ENCODE measurements around the gene TRUB2.
"Not testable (repeated sequence)": the region's sequence is repeated elsewhere in the genome, so short reads cannot be mapped to it uniquely, and the experiment has no call there.

Gene TRUB2

DNA sequence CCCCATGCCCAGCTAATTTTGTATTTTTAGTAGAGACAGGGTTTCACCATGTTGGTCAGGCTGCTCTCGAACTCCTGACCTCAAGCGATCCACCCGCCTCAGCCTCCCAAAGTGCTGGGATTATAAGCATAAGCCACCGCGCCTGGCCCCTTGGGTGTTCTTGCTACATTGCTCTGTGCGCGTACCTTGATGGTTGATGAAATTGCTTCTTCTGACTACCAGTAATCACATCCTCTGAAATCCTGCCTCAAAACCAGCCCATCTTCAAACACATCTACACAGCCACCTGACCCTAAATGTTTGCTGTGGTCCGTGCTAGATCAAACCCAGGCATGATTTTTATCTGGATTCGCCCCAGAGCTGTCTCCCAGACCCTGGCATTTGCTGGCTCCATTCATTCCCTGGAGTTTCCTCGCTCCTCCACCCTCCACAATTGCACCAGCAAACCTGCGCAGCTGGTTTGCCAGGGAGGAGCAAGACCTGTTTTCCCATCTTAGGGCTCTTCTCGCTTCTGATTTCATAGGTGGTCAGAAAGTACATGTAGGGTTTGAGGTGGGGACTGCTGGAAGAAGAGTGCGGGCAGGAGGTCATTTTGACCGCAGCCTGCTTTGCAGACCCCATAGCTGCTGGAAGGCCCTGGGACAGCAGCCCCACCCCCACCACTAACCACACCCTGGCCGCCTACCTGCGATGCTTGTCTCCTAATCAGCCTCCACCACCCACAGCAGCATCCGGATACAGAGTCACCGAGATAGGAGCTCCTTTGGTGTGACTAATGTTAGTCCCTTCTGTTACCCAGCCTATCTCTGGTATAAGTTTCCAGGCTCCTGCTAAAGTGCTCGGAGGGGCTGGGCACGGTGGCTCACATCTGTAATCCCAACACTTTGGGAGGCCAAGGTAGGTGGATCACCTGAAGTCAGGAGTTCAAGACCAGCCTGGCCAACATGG lies 23.4 kb downstream of the TRUB2 start:
- no peak for DNase-seq (ENCODE audit: low spot score)

DNA sequence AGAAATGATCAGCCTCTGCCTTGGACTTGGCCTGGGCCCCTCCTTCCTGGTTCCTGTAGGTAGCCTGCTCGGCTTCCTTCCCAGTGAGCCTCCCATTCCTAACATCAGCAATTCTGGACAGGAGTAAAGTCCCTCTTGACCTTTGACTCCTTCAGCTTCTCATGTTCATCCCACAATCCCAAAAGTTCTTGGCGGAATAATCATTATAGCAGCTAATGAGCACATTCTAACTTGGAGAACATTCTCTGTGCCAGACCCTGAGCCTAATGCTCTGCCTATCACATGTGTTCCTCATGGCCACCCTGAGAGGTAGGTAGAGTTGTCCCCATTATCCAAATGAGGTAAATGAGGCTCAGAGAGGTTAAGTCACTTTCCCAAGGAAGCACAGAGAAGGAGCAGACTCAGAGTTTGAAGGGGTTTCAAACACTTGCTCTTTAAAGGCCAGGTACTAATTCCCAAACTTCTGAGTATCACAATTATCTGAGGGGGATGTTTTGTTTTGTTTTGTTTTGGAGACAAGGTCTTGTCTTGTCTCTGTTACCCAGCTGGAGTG lies 24.9 kb downstream of the TRUB2 start:
- DNase-seq (ENCODE audit: low spot score) = no peak

- DNase-seq (ENCODE audit: low spot score) = no peak
Measured at GRCh38 chr9:128296340-128297220, 25.7 kb downstream of the TRUB2 start.

GRCh38 chr9:128294142-128294541 lies 28.1 kb downstream of the TRUB2 start:
- no peak for DNase-seq (ENCODE audit: low spot score)

- DNase-seq (ENCODE audit: low spot score) = no peak
Measured at GRCh38 chr9:128293091-128293490, 29.2 kb downstream of the TRUB2 start.

DNA sequence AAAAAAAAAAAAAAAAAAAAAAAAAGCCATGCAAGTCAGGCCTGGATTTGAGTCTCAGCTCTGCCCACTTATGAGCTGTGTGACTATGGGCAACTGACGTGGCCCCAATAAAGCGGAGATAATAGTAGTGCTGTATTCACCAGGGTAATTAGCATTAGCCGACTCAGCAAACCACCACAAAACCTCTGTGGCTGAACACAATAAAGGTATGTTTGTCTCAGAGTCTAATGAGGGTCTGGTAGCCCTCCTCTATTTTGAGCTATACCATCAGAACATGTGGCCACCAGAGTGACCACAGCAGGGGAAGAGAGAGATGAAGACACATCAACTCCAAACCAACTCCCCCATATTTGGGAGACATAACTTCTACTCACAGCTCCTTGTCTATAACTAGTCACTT lies 30.2 kb downstream of the TRUB2 start:
- no peak for DNase-seq (ENCODE audit: low spot score)

GRCh38 chr9:128288273-128289004 lies 33.8 kb downstream of the TRUB2 start:
- no peak for DNase-seq (ENCODE audit: low spot score)

GRCh38 chr9:128286440-128286839 lies 35.8 kb downstream of the TRUB2 start:
- peak; percentile 54 for DNase-seq (ENCODE audit: low spot score)

DNA sequence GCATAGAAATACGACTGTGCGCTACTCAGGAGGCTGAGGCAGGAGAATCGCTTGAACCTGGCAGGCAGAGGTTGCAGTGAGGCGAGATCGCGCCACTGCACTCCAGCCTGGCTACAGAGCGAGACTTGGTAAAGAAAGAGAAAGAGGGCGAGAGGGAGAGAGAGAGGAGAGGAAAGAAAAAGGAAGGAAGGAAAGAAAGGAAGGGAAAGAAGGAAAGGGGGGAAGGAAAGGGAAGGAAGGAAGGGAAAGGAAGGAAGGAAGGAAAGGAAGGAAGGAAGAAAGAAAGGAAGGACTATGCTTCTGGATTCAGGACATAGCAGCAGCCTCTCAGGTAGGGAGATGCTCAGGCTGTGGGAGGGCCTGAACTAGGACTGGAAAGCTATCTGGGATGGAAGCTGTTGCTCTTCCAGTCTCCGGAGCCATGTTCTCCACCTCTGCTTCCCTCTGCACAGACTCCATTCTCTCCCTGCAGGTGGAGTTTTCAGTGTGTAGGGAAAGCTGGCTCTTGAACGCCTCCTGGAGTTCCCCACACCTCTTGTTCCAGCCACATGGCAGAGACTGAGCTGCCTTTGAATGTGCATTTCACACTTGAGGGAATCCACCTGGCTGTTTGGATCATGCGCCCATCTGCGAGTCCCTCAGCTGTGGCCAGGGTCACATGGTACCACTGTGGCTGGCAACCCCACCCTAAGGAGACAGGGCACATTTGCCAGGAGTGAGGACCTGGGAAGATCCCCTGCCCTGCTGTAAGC lies 37.0 kb downstream of the TRUB2 start:
- DNase-seq (ENCODE audit: low spot score) = no peak

DNA sequence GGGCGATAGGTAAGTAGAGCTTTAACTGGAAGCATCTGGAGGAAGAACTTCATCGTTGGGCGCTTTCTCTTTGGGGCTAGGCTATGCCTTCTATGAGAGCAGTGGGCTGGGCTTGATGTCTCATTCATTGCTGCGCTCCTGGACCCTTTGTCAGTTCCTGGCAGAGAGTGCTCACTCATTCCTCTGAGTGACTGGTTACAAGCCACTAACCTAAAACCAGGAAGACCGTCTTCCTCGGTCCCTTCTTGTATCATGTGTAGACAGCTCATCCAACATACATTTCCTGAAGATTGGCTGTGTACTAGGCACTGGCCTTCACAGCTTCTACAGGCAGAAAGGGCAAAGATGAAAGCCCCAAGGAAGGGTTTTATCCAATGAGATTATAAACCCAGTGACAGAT lies 39.7 kb downstream of the TRUB2 start:
- DNase-seq (ENCODE audit: low spot score) = no peak

DNA sequence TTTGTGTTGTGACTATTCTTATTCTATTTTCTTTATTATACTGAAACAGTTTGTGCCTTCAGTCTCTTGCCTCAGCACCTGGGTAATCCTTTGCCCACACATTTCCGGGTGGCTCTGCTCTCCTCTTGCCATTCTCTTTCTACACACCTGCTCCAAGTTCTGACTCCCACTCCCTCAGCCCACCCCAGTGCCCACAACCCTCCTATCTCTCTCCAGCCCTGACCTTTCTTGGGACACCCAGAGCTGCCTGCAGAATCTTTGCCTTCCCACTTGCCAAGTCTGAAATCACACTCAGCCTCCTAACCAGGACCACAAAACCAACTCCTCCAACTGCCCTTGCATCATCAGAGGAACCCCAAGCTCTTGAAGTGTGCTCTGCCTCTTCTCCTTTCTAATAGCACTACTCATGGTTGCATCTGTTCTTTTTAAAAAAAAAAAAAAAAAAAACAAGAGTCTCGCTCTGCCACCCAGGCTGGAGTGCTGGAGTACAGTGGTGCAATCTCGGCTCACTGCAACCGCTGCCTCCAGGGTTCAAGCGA lies 42.1 kb downstream of the TRUB2 start:
- DNase-seq (ENCODE audit: low spot score) = no peak

GRCh38 chr9:128279088-128280073 lies 42.9 kb downstream of the TRUB2 start:
- not testable (repeated sequence) for DNase-seq (ENCODE audit: low spot score)

- DNase-seq (ENCODE audit: low spot score) = peak; percentile 65
Measured at GRCh38 chr9:128276574-128277270, 45.5 kb downstream of the TRUB2 start.

DNA sequence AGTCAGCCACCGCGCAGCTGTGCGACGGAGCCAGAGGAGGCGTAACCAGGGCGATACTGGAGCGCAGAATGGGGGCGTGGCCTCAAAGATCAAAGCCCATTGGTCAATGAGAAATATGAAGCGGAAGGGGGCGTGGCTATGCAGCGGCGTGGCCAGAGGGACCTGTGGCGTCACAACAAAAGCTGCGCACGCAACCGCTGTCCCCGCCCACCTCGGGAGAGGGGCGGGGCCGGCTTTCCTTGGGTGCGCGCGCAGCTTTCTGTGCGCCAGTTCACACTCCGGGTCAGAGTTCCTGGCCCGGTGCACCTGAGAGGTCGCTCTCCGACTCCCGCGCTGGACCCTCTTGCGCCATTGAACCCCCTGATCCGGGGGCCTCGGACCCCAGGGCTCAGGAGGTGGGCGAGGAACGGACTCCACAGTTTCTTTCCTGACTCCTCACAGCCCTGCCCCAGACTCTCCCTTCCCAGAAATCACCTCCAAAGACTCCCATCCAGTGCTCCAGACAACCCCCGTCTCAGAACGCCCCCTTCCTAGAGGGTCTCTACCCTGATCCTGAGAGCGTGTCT lies 46.2 kb downstream of the TRUB2 start, which contains the start of gene SWI5:
Gene SWI5 (plus strand): TSS at position 269 of the 566 bp plus-strand sequence.
- peak; percentile 100 for DNase-seq (ENCODE audit: low spot score)

DNA sequence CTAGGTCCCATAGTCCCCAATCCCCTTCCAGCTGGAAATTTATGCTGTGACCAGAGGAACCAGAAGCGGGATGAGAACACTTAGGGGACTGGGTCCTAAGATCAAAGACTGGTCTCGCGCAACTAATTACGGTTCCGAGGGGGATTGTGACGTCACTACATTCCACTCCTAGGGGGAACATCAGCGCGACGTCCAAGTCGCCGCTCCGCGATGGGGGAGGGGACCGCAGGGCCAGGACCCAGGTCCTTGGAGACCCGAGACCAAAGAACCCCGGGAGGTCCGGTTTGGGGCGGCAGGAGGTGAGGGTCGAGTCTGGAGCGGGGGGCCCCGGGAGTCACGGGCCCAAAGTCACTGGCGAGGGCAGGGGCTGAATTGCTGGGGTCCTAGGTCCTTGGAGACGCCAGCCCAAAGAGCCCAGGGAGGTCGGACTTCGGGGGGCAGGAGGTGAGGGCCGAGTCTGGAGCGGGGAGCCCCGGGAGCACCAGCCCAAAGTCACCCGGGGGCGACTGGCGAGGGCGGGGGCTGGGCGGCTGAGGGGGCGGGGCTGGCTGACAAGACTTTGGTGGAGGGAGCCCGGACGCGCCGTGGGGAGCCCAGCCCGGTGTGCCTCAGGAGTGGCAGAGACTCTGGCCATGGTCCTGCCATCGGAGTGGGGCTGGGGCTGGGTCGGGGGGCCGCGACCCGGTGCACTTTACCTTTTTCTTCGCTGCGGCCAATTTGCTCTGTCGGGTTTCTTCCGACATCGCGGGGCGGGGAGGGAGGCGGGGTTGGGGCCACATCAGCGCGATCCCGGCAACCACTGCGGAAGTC lies 46.8 kb downstream of the TRUB2 start, which contains the start of gene GOLGA2:
Gene GOLGA2 (minus strand): TSS at position 810 of the 810 bp plus-strand sequence. CDS start 31 bp downstream, at position 779.
- peak; percentile 79 for DNase-seq (ENCODE audit: low spot score)

DNA sequence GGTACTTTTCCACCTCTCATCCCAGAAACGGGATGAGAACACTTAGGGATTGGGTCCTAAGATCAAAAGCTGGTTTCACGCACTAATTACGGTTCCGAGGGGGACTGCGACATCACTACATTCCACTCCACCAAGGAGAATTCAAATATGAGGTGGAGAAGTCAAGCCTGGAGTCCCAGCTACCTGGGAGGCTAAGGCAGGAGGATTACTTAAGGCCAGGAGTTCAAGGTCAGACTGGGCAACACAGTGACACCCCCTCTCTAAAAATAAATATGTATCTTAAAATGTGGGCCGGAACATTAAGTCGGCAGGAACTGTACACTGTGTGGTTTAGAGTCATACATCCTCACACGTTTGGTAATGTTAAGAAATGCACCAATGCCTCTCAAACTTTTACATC lies 48.0 kb downstream of the TRUB2 start:
- no peak for DNase-seq (ENCODE audit: low spot score)

GRCh38 chr9:128271512-128271911 lies 50.7 kb downstream of the TRUB2 start:
- DNase-seq (ENCODE audit: low spot score) = no peak

Measured in AG08396 (cell line).